HG02798 (cell line): ENCODE measurements around the gene FLRT3.

Experiments used
- ATAC-seq: cut with Tn5 transposase; IDR thresholded peaks from one replicate; pipeline ENCODE4 v1.9.1; 2021; ENCODE audit warnings: mild to moderate bottlenecking; ENCODE audit not compliant: unreplicated experiment, poor library complexity

The FLRT3 gene

DNA sequence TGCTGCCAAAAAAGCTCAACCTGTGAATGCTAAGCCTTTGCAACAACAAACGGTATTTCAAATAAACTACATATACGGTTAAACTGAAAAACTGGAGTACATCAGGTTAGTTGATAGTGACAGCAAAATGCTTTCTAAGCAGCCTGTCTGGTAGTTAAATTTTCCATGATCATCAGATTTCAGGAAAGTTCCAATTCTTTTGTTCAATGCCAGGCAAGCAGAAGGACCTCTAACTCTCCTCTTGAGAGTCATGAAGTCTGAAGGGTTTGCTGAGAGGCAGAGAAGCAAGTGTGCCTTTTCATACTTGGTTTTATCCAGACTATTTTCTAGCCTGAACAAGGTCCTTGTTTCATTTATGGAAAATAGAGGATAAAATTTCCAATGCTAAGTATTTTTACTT, 4.5 kb downstream of the FLRT3 start:
- ATAC-seq: no peak

GRCh38 chr20:14331646-14332045, 5.8 kb downstream of the FLRT3 start:
- no peak for ATAC-seq

- no peak for ATAC-seq
Measured at GRCh38 chr20:14319704-14320103, 17.7 kb downstream of the FLRT3 start.

- no peak for ATAC-seq
Measured at GRCh38 chr20:14313341-14314020, 23.9 kb downstream of the FLRT3 start.

GRCh38 chr20:14312001-14312400, 25.4 kb downstream of the FLRT3 start:
- no peak for ATAC-seq

DNA sequence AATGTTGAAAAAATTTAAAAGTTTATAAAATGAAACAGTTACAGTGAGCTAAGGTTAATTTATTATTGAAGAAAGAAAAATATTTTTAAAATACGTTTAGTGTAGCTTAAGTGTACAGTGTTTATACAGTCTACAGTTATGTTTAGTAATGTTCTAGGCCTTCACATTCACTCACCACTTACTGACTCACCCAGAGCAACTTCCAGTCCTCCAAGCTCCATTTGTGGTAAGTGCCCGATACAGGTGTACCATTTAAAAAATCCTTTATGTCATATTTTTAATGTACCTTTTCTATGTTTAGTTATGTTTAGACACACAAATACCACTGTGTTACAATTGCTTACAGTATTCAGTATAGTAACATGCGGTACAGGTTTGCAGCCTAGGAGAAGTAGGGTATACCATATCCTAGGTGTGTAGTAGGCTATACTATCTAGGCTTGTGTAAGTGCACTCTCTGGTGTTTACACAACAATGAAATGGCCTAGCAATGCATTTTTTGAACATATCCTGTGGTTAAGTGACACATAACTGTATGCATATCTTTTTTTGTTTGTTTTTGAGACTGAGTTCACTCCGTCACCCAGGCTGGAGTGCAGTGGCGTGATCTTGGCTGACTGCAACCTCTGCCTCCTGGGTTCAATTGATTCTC, 26.3 kb downstream of the FLRT3 start:
- ATAC-seq: no peak

- no peak for ATAC-seq
Measured at GRCh38 chr20:14307956-14308355, 29.5 kb downstream of the FLRT3 start.

GRCh38 chr20:14304472-14304871, 32.9 kb downstream of the FLRT3 start:
- ATAC-seq: no peak

DNA sequence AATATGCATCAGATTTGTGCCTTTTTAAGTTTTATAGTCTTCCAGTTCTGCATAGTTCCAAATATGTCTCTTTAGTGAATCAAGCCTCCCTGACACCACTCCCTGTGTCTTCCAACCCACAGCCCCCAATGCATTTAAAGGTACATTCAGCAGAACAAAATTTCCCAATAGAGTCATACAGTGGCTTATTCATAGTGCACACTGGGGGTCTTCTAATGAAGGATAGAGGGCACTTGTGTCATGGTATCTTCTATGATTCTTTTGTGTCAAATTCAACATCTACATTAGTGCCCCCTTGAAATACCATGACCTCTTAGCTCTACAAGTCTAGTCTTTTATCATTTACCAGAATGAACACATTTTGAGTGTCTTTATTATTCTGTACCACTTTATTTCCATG, 33.8 kb downstream of the FLRT3 start:
- no peak for ATAC-seq

GRCh38 chr20:14303106-14303505, 34.3 kb downstream of the FLRT3 start:
- no peak for ATAC-seq

DNA sequence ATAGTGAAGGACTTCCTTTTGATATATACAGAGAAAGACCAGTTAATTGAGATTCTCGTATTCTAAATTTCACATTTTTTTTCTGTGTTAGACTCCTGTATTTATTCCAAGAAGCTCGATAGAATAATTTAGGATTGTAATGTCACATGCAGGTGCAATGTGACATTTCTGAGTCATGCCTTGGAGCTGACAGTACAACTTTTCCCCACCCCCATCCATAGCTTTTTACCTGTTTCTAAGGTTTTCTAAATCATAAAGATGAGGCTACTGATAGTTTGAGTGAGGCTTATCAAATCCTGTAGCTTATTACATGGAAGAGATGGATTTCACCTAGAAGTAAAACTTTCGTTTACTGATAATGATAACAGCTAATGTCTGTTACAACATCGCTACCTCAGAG, 37.6 kb downstream of the FLRT3 start:
- ATAC-seq: no peak

DNA sequence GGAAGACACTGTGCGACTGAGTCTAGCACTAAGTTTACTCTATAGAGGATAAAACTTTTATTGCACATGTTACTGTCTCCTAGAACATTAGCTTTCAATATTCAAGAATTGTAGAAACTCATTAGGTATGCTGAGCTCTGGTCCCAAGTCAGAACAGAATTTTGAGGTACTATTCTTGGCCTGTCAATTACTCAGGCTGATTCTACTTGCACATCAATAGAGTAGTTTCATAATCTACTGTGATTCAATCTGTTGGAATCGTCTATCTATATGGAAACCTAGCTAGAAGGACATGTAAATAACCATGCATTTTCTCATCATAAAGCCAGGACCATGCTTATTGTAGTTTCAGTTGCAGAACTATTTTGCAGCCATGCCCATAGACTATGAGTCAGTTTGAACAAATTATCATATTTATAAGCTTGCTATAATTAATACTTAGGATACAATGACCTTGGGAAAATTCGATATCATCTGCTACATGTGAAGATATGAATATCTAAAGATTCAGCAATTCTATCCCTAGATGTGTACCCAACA, 41.6 kb downstream of the FLRT3 start:
- no peak for ATAC-seq

DNA sequence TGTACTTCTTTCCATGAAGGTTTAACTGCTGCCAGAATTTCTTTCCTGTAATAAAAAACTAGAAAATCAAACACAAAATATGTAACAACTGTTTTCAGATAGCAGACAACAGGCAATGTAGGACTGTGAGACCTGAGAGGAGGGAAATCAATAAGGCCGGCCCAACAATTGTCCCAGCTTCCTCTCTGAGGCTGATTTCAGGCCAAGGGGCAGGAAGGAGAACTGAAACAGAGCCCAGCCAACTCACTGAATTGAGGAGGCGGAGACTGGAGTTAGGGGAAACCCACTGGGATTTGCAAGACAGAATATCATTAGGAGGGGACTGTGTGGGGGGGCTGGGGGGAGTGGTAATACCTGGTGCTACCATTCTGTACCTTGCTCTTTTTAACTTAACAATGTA, 42.2 kb downstream of the FLRT3 start:
- ATAC-seq: peak; percentile 35

DNA sequence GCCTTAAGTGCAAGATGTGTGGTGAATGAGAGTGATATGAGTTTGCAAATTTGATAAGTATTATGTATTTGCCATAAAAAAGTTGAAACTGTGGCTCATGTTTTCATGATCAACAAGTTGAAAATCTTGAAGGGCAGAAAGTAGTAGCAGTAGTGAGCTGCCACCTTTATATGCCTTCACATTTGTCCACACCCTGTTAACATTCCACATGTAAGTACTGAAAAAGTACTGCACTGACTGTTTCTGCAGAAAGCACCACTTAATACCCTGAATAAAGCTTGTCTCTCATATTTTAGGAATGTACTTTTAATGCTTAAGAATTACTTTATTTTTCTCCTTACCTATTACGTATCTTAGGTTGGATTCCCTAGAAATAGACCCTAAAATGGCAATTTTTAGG, 45.9 kb downstream of the FLRT3 start:
- no peak for ATAC-seq

DNA sequence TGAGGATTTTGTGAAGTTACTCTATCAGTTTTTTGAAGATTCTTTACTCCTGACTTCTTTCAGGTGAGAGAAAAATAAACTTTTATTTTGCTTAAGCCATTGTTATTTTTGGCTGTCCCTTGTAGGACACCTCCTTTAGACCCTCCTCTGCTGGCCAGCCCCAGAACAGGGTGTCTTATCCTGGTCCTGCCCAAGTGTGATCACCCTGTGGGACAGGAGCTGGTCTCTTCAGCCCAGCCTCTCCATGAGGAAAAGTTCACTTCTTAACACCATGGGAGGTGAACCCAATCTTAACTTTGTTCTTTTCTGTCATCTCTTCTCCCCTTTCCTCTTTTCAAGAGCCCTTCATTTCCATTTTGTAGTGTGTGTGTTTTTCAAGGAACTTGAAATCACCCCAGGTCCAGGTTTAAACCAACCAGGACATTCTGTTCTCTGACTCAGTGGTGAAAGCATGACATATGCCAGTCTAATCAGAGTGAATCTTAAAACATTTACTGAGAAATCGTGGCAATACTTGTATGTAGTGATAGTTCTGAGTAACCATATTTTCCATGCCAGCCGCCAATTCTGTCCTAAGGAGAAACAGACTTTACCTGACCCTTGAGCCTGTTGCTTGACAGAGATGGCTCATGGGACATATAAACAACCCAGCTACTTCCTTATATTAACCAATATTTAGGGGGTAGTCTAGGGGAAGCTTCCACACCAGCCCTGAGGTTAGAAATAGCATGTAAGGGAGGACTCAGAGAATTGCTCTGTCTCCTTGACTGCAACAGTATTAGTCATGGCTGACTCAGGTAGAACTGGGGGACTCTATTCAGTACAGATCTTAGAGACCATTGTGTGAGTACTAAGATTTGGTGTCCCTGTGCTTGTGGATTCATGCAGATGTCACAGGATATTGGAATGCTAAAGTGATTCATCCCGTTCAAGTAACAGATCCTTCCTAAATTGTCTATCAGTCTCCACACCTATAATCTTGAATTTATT, 48.8 kb downstream of the FLRT3 start:
- ATAC-seq: no peak

DNA sequence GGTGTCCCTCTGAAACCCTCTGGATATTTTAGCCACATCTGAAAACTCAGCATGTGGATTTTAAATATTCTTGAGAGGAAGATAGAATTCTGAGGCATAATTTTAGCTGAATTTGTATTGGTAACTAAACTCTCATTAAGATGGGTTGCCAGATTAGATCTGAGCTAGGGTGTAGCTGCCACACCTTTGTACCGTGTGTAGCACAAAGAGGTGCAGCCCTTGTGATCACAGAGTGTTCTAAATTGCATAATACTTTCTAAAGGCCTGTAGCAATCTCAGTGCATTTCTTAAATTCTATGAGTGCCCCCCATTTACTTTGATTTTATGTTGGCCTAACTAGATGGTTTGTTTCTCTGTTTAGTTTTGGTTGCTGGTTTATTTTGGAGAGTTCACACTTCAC, 53.0 kb downstream of the FLRT3 start:
- ATAC-seq: no peak

GRCh38 chr20:14282140-14282539, 55.3 kb downstream of the FLRT3 start:
- ATAC-seq: no peak
